Endothelial cell (in vitro differentiated cells): ENCODE data around the gene TMEM151A. TPM values are rescaled to one million over a fixed set of nuclear protein-coding genes. Genes with fewer than 3 reads are reported as not detected.
A peak's percentile ranks its signal among the peaks of the same experiment; 100 is the strongest.

Experiments used
- DNase-seq: peaks from one replicate; pipeline ENCODE4 v3.0.0; 2021; ENCODE audit warnings: low spot score
- H3K27ac Mint-ChIP-seq: one replicate; pipeline ENCODE4 v1.8.0; 2021; ENCODE audit warnings: mixed read lengths, inconsistent platforms; ENCODE audit not compliant: unreplicated experiment
- H3K27me3 Mint-ChIP-seq: one replicate; pipeline ENCODE4 v1.8.0; 2021; ENCODE audit warnings: mild to moderate bottlenecking, moderate library complexity, mixed read lengths, inconsistent platforms; ENCODE audit not compliant: unreplicated experiment
- H3K36me3 Mint-ChIP-seq: one replicate; pipeline ENCODE4 v1.8.0; 2021; ENCODE audit warnings: mild to moderate bottlenecking, low read depth, mixed read lengths, inconsistent platforms; ENCODE audit not compliant: unreplicated experiment
- H3K4me1 Mint-ChIP-seq: one replicate; pipeline ENCODE4 v1.8.0; 2021; ENCODE audit warnings: mild to moderate bottlenecking, mixed read lengths, inconsistent platforms; ENCODE audit not compliant: unreplicated experiment
- H3K4me3 Mint-ChIP-seq: one replicate; pipeline ENCODE4 v1.8.0; 2021; ENCODE audit warnings: mild to moderate bottlenecking, mixed read lengths, inconsistent platforms; ENCODE audit not compliant: unreplicated experiment
- H3K9me3 Mint-ChIP-seq: one replicate; pipeline ENCODE4 v1.8.0; 2021; ENCODE audit warnings: mixed read lengths, inconsistent platforms; ENCODE audit not compliant: unreplicated experiment
- total RNA-seq: library from RNA; stranded (reverse); fragmentation: NEBNext Ultra II Directional; extraction: Animal tissue kit (Norgen Biotek cat#: 25700); gene quantifications from one replicate; pipeline ENCODE4 v1.2.1, GENCODE V29; 2021; ENCODE audit not compliant: unreplicated experiment
- TF ChIP-seq, protein P1 (sequence below): fragments of 200-600 bp; sonication (generic); IDR thresholded peaks from one replicate; pipeline ENCODE4 v1.5.0; 2021; ENCODE audit warnings: antibody characterized with exemption; ENCODE audit not compliant: unreplicated experiment

Gene TMEM151A
- total RNA-seq, 1 donor from 2014 or later: not detected

- Mint-ChIP-seq H3K36me3 (peaks cover 5% of the 10 kb centered on the region), H3K27me3 (peaks cover 23% of the 10 kb centered on the region), H3K4me1 (peaks cover 18% of the 10 kb centered on the region), H3K9me3 (no peaks in the 10 kb centered on the region), H3K4me3 (peak overlapping the region; percentile 95), H3K27ac (peak overlapping the region; percentile 65)
- TF ChIP-seq, protein P1, sequence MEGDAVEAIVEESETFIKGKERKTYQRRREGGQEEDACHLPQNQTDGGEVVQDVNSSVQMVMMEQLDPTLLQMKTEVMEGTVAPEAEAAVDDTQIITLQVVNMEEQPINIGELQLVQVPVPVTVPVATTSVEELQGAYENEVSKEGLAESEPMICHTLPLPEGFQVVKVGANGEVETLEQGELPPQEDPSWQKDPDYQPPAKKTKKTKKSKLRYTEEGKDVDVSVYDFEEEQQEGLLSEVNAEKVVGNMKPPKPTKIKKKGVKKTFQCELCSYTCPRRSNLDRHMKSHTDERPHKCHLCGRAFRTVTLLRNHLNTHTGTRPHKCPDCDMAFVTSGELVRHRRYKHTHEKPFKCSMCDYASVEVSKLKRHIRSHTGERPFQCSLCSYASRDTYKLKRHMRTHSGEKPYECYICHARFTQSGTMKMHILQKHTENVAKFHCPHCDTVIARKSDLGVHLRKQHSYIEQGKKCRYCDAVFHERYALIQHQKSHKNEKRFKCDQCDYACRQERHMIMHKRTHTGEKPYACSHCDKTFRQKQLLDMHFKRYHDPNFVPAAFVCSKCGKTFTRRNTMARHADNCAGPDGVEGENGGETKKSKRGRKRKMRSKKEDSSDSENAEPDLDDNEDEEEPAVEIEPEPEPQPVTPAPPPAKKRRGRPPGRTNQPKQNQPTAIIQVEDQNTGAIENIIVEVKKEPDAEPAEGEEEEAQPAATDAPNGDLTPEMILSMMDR: peak; percentile 65
- peak; percentile 80 for DNase-seq
These were observed 20.4 kb downstream of the TMEM151A start for GRCh38 chr11:66311965-66312548.

DNA sequence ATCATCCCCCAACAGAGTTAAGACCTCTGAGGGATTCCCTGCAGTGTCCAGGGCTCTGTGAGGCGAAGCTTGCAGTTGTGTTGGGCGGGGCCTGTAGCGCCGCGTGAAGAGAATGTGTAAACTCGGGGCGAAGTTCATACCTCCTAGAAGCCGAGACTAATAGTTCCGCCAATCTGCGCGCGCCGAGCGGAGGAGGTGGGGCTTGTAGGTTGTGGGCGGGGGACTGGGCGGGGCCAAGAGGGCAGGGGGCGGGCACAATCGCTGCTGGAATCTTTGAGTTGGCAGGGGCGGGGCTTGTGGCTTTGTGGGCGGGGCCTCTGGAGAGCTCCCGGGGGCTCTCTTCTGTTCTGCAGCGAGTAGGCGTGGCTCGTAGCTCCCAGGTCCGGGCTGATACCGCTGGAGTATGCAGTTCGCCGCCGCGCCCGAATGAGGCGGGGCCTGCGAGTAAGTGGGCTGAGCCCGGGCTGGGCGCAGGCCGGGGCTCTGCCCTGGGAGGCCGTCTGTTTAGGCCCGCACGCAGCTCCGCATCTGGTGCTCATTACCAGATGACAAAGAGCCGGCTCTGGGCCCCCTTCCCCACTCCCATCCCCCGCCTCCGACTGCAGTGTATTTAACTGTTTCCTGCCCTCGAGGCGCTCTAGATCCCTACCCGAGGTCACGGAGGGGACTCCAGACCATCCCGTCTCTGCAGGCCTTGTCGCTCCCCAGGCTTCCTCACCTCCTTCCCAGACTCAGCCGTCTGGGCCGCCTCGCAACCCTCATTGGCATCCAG lies 21.0 kb downstream of the TMEM151A start:
- Mint-ChIP-seq H3K27me3 (peaks cover 25% of the 10 kb centered on the region), H3K27ac (peak overlapping the region; percentile 57)
- DNase-seq: peak; percentile 99

GRCh38 chr11:66313321-66314185 lies 21.9 kb downstream of the TMEM151A start:
- no peaks in the 10 kb centered on the region for H3K9me3 Mint-ChIP-seq
- peaks cover 25% of the 10 kb centered on the region for H3K27me3 Mint-ChIP-seq
- peak overlapping the region; percentile 51 for H3K4me3 Mint-ChIP-seq

More for the DNA sequence above, 21.0 kb downstream of the TMEM151A start:
- peaks cover 5% of the 10 kb centered on the region for H3K36me3 Mint-ChIP-seq
- TF ChIP-seq, protein P1: no peak
- peaks cover 23% of the 10 kb centered on the region for H3K4me1 Mint-ChIP-seq
- H3K9me3 Mint-ChIP-seq: no peaks in the 10 kb centered on the region
- H3K4me3 Mint-ChIP-seq: peak overlapping the region; percentile 95

GRCh38 chr11:66314186-66314501 lies 22.4 kb downstream of the TMEM151A start:
- peaks cover 29% of the 10 kb centered on the region for H3K4me1 Mint-ChIP-seq
- no peaks in the 10 kb centered on the region for H3K9me3 Mint-ChIP-seq
- peak overlapping the region; percentile 57 for H3K27ac Mint-ChIP-seq
- peaks cover 25% of the 10 kb centered on the region for H3K27me3 Mint-ChIP-seq
- peak overlapping the region; percentile 51 for H3K4me3 Mint-ChIP-seq
- DNase-seq: no peak
- peaks cover 5% of the 10 kb centered on the region for H3K36me3 Mint-ChIP-seq
- TF ChIP-seq, protein P1: no peak

More at GRCh38 chr11:66313321-66314185, 21.9 kb downstream of the TMEM151A start:
- TF ChIP-seq, protein P1: no peak
- Mint-ChIP-seq H3K27ac (peak overlapping the region; percentile 57), H3K4me1 (peaks cover 25% of the 10 kb centered on the region), H3K36me3 (peaks cover 5% of the 10 kb centered on the region)
- no peak for DNase-seq
